HG03460 (cell line): ENCODE results near the gene SUSD3.

Source experiments
- ATAC-seq: cut with Tn5 transposase; IDR thresholded peaks from one replicate; pipeline ENCODE4 v1.9.1; 2021; ENCODE audit not compliant: unreplicated experiment

Gene SUSD3

DNA sequence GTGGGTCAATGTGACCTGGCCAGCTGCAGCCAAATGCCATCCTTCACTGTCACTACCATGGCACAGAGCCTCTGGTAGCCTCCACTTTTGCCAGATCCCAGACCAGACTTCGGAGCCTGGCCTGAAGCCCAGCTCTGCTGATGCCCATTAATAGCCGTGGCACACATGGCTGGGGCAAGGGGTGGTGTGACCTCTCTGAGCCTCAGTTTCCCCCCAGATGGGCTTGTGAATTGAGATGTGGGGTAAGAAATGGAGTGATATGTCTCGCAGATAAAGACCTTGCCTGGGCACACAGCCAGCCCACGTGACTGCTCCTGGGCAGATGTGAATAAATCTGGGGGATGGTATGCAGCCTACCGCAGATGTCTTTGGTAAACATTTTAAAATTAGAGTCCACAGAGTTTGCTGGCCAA, 13.9 kb downstream of the SUSD3 start:
- ATAC-seq, result no peak

DNA sequence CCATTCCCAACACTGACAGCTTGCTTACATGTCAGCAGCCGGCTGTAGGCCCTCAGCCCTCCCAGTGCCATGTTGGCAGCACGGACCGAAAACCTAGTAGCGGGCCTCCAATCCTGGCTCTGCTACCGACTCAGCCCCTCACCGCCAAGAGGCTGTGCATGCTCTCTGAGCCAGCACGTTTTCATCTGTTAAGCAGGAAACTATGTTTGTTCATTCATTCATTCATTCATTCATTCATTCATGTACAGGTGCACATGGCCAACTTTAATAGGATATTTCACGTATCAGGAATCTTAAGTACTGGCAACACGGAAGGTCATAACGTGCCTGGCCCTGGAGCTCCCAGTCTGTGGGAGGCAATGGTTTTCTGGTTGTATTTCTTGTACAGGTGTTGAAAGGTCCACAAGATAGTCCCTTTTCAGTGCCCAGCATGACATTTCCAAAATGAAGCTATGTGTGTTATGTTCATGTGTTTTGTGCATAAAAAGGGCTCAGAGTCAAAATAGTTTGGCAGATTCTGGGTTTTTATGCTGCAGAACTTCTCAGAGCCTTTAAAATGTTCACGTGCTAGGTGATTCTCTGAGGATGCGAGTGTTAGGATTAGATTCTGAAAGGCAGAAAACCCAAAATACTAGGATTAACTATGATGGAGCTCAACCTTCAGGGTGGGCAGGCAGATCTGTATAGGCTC, 17.7 kb downstream of the SUSD3 start:
- ATAC-seq, result no peak

GRCh38 chr9:93076792-93077128, 18.3 kb downstream of the SUSD3 start:
- no peak for ATAC-seq

DNA sequence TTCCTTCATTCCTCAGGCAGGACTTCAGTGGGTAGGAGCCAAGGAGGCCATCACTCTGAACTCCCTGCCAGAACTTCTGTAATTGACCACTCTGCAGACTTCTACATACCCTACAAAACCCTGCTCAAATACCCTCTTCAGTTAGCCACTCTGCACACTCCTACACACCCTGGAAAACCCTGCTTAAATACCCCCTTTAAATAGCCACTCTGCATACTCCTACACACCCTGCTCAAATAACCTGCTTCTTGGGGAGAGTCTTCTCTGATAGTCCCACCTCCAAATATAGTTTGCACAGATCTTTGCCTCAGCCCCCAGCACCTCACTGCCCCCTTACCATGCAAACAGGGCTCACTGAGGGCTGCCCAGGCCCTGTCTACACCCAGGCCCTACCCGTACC, 18.9 kb downstream of the SUSD3 start:
- no peak for ATAC-seq

- ATAC-seq, result no peak
These were observed 19.3 kb downstream of the SUSD3 start for GRCh38 chr9:93077811-93078210.

- ATAC-seq, result no peak
These were observed 20.9 kb downstream of the SUSD3 start for GRCh38 chr9:93079371-93079770.

DNA sequence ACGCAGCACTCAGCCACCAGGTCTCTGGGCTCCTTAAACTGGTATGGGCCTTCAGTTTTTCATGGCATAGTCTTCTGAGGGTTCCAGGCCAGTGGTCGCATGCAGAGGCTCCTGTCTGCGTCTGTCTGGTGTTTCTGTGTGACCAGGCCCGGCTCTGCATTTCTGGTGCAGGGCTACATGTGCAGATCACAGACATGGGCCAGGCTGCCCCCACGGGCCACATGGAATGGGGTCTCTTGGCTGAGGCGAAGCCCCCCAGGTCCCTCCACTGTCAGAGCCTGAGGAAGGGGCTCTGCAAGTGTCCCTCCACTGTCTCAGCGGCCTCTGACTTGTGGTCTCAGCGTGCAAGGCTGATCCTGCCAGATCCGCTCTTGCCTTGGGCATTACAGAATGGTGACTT, 21.9 kb downstream of the SUSD3 start:
- ATAC-seq, result no peak

DNA sequence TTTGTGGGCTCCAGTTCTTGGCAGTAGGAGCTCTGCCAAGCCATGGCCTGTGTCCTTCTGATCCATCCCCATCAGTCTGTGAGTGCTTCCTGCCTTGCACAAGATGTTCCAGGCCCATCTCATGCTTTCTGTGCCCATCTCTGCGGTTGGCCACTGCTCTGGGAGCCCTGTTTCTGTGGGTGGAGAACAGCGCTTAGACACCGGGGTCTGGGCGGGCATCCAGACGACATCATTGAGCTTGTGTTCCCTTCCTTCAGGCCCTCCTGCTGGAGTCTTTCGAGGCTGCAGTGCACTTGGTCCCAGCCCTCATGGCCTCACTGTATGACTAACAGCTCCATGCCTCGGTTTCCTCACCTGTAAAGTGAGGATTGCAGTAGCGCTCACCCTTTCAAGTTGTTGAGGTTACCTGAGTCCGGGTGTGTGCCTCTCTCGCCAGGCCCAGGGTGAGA, 22.6 kb downstream of the SUSD3 start:
- no peak for ATAC-seq

GRCh38 chr9:93081931-93082330, 23.4 kb downstream of the SUSD3 start:
- ATAC-seq, result no peak

GRCh38 chr9:93082841-93083411, 24.4 kb downstream of the SUSD3 start:
- ATAC-seq, result no peak

GRCh38 chr9:93083592-93084470, 25.3 kb downstream of the SUSD3 start:
- no peak for ATAC-seq

DNA sequence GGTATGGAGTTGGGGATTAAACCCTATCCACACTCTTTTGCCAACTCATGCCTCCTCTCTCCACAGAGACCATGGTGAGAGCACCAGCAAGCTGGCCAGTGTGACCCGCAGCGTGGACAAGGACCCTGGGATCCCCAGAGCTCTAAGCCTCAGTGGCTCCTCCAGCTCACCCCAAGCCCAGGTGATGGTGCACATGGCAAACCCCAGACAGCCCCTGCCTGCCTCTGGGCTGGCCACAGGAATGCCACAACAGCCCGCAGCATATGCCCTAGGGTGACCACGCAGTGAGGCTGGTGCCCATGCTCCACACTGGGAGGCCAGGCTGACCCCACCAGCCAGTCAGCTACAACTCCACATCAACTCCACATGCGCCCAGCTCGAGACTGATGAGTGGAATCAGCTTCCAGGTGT, 26.0 kb downstream of the SUSD3 start:
- ATAC-seq, result no peak

DNA sequence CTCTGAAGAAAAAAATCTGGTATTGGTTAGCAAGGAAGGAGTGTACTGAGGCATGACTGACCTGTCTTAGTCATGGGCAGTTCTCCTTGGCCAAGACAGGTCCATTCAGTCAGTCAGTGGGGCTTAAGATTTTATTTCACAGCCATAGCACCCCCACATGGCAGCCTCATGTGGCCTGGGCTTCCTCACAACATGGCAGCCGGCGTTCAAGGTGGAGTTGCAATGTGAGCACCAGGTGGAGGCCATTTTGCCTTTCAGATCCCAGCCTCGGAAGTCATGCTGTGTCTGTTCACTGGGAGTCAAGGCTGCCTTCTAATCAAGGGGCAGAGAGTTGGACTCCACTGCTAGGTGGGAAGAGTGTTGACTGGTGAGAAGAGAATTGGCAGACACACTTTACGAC, 27.2 kb downstream of the SUSD3 start:
- ATAC-seq, result no peak

- ATAC-seq, result no peak
These were observed 28.1 kb downstream of the SUSD3 start for GRCh38 chr9:93086447-93087224.

DNA sequence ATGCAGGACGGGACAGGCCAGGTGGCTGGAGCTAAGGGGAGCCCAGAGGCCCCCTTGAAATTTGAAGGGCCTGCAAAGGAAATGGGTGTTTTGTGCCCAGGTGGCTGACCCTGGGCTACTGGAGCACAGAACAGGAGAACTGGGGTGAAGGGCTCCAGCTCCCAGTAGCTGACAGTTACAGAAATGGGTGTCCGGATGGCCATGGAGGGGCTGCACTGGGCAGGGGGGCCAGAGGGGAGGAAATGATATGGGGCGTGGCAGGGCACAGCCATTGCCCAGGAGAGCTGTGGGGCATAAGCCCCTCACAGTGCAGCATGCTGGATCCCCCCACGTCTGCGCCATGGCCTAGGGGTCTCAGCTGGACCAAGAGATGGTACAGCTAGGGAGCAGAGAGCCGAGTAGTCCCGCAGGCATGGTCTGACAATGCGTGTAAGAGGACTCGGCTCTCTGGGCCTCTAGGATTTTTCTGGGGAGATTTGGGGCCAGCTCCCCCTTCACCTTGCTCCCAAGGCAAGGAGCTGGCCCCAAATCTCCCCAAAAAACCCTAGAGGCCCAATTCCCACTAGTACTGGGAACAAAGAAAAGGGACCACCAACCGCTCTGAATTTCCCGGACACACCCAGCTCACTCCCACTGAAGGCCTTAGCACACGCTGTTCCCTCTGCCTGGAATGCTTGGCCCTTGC, 29.6 kb downstream of the SUSD3 start:
- no peak for ATAC-seq

DNA sequence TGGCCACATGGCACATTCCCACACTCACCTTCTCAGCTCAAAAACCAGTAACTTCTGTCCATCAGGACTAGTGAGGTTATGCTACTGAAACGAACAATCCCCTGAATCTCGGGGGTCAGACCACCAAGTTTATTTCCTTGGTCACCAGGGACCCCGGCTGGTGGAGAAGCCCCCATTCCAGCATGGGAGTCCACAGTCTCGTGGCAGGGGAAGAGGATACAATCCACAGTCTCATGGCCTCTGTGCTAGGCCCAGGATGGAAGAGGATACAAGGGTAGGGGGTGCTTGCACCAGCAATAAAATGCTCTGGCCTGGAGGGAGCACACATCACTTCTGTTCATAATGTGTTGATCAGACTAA, 30.1 kb downstream of the SUSD3 start:
- no peak for ATAC-seq

DNA sequence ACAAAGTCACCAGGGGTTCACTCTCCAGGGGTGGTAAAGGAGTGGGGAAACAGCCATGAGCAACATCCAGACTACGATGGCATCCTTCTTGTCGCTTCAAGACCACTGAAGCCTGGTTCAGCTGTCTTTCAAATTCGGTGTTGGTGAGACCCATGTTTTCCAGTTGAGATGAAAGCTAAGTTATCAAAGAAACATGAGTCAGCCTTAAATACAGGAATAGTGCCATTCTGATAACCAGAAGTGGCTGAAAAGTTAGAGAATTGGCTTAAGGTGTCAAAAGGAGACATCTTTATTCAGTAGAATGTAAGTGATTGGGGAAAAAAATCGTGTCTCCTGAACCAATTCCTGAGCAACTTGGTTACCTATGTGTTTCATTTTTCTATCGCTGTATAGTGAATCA, 30.5 kb downstream of the SUSD3 start:
- no peak for ATAC-seq

DNA sequence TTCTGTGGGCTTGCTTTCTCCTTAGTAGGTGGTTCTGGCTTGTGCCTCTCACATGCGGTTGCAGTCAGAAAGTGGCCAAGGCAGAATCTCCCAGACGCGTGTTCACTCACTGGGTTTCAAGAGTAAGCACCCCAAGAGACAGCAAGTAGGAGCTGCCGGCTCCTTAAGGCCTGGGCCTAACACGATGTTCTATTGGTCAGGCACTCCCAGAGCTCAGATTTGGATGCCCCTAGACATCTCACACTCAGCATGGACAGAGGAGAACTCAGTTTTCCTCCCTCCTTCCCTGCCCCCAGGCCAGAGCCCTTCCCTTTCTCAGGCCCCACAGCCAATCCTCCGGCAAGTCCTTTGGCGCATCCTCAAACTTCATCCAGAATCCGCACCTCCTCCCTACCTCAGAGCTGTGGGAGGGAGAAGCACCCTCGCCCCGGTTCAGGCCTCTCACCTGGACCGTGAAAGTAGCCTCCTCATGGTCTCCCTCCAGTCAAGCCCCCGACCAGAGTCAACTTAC, 31.0 kb downstream of the SUSD3 start:
- no peak for ATAC-seq

DNA sequence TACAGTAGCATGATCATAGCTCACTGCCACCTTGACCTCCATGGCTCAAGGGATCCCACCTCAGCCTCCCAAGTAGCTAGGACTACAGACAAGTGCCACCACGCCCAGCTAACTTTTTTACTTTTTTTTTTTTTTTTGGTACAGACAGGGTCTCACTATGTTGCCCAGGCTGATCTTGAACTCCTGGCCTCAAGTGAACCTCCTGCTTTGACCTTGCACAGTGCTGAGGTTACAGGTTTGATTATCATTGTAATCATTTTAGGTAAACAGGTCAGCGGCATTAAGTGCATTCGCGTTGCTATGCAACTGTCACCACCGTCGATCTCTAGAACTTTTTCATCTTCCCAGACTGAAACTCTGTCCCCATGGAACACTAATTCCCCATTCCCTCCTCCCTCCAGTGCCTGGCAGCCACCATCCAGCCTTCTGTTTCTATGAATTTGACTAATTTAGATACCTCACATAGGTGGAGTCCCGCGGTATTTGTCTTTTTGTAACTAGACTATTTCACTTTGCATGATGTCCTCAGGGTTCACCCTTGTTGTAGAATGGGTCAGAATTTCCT, 31.7 kb downstream of the SUSD3 start:
- ATAC-seq, result no peak

DNA sequence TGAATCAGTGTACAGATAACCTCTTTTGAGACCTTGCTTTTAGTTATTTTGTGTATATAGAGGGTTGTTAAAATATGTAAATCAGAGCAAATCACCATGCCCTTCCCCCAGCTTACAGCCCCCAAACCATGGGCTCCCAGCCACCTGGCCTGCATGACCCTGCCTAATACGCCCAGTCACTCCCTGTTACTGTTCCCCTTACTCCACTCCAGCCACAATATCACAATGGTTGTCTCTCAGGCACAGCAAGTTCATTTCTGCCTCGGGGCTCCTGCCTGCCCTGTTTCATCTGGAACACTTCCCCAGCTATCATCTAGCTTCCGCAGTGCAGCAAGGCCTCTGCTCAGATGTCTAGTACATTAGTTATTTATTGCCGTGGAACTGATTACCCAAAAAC, 32.6 kb downstream of the SUSD3 start:
- ATAC-seq, result no peak
